OCI-LY1 (cell line): Measurements from ENCODE around the gene EIF1B.

Experiments used
- EZH2 ChIP-seq: fragments of 200-600 bp; sonication (generic), shearing (Covaris generic); IDR thresholded peaks from 2 replicates; pipeline ENCODE4 v1.8.0; 2017; ENCODE audit warnings: borderline replicate concordance, mixed run types, mild to moderate bottlenecking, antibody characterized with exemption, low read length, moderate library complexity, mixed read lengths
- TF ChIP-seq, protein P1 (sequence below): fragments of 200-600 bp; sonication (generic), shearing (Covaris generic); IDR thresholded peaks from 2 replicates; pipeline ENCODE4 v1.5.1; 2017; ENCODE audit warnings: mild to moderate bottlenecking, antibody characterized with exemption, low read length, moderate library complexity, mixed read lengths

DNA sequence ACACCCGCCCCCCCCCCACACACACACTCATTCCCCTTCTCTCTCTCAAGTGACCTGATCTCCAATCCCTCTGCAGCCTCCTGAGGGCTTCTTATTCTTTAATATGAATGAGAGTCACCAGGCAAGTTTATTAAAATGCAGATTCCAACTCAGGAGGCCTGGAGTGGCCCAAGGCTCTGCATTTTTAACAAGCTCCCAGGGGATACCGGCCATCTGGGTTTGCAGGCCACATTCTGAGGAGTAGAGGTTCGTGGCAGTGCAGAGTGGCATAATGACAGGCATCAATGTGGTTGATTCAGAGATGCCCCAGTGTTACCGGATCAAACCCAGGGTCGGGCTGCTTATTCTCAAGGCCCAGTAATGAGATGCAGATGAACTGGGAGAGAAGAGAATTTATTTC, 18.9 kb downstream of the EIF1B start:
- no peak for TF ChIP-seq EZH2
- TF ChIP-seq, protein P1, sequence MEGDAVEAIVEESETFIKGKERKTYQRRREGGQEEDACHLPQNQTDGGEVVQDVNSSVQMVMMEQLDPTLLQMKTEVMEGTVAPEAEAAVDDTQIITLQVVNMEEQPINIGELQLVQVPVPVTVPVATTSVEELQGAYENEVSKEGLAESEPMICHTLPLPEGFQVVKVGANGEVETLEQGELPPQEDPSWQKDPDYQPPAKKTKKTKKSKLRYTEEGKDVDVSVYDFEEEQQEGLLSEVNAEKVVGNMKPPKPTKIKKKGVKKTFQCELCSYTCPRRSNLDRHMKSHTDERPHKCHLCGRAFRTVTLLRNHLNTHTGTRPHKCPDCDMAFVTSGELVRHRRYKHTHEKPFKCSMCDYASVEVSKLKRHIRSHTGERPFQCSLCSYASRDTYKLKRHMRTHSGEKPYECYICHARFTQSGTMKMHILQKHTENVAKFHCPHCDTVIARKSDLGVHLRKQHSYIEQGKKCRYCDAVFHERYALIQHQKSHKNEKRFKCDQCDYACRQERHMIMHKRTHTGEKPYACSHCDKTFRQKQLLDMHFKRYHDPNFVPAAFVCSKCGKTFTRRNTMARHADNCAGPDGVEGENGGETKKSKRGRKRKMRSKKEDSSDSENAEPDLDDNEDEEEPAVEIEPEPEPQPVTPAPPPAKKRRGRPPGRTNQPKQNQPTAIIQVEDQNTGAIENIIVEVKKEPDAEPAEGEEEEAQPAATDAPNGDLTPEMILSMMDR = no peak
